GM23338 (cell line): ENCODE data around the gene SRSF3. TPM values are rescaled to one million over a fixed set of nuclear protein-coding genes. Genes with fewer than 3 reads are reported as not detected.

Source experiments
- ATAC-seq: fragments of 200-7000 bp; cut with Tn5 transposase; 3 replicates; pipeline ENCODE4 v1.9.1; 2020
- DNase-seq: peaks from one replicate; pipeline ENCODE4 v3.0.0-alpha.2; 2015; ENCODE audit warnings: low spot score
- H2AFZ ChIP-seq: fragments of 200-600 bp; sonication (generic); 2 replicates; pipeline ENCODE4 v1.8.0; 2016; ENCODE audit warnings: antibody characterized with exemption, mild to moderate bottlenecking, moderate library complexity
- H3F3A ChIP-seq: fragments of 200-600 bp; sonication (generic); replicated peaks from 2 replicates; pipeline ENCODE4 v1.8.0; 2017; ENCODE audit warnings: antibody characterized with exemption, mixed run types, low read depth
- H3K27ac ChIP-seq: fragments of 200-600 bp; sonication (generic); 2 replicates; pipeline ENCODE4 v1.6.1; 2016; ENCODE audit warnings: low read depth
- H3K27me3 ChIP-seq: fragments of 200-600 bp; sonication (generic); 2 replicates; pipeline ENCODE4 v1.8.0; 2016; ENCODE audit warnings: mild to moderate bottlenecking, mixed run types, moderate library complexity; ENCODE audit not compliant: insufficient read depth
- H3K36me3 ChIP-seq: fragments of 200-600 bp; sonication (generic); 2 replicates; pipeline ENCODE4 v1.8.0; 2016; ENCODE audit warnings: mild to moderate bottlenecking; ENCODE audit not compliant: insufficient read depth
- H3K4me1 ChIP-seq: fragments of 200-600 bp; sonication (generic); 2 replicates; pipeline ENCODE4 v1.8.0; 2016; ENCODE audit warnings: mild to moderate bottlenecking, moderate library complexity; ENCODE audit not compliant: insufficient read depth
- H3K4me2 ChIP-seq: fragments of 200-600 bp; sonication (generic); 2 replicates; pipeline ENCODE4 v1.7.1; 2017; ENCODE audit warnings: mixed run types
- H3K4me3 ChIP-seq: fragments of 200-600 bp; sonication (generic); 2 replicates; pipeline ENCODE4 v1.6.1; 2016; ENCODE audit warnings: mixed run types
- H3K79me2 ChIP-seq: fragments of 200-600 bp; sonication (generic); replicated peaks from 2 replicates; pipeline ENCODE4 v1.8.0; 2017; ENCODE audit warnings: mild to moderate bottlenecking; ENCODE audit not compliant: insufficient read depth
- H3K9me2 ChIP-seq: fragments of 200-600 bp; sonication (generic); 2 replicates; pipeline ENCODE4 v1.8.0; 2017; ENCODE audit not compliant: insufficient read depth
- H4K20me1 ChIP-seq: fragments of 200-600 bp; sonication (generic); replicated peaks from 2 replicates; pipeline ENCODE4 v1.8.0; 2017; ENCODE audit warnings: mild to moderate bottlenecking; ENCODE audit not compliant: insufficient read depth
- H3K27ac Mint-ChIP-seq: 2 replicates; pipeline ENCODE4 v1.8.0; 2020; ENCODE audit warnings: inconsistent platforms, mild to moderate bottlenecking, moderate library complexity, mixed read lengths
- H3K27me3 Mint-ChIP-seq: 3 replicates; pipeline ENCODE4 v1.8.0; 2022; ENCODE audit warnings: low read depth, mild to moderate bottlenecking, moderate library complexity, mixed read lengths, inconsistent platforms; ENCODE audit not compliant: insufficient read depth, poor library complexity
- H3K36me3 Mint-ChIP-seq: 3 replicates; pipeline ENCODE4 v1.8.0; 2021; ENCODE audit warnings: low read depth, mild to moderate bottlenecking, inconsistent platforms, moderate library complexity, mixed read lengths
- H3K4me1 Mint-ChIP-seq: 3 replicates; pipeline ENCODE4 v1.8.0; 2020; ENCODE audit warnings: mild to moderate bottlenecking, inconsistent platforms, mixed read lengths
- H3K4me3 Mint-ChIP-seq: 3 replicates; pipeline ENCODE4 v1.8.0; 2021; ENCODE audit warnings: moderate library complexity, mild to moderate bottlenecking, inconsistent platforms, mixed read lengths
- H3K9me3 Mint-ChIP-seq: 3 replicates; pipeline ENCODE4 v1.8.0; 2020; ENCODE audit warnings: moderate library complexity, mild to moderate bottlenecking, inconsistent platforms, mixed read lengths
- CTCF ChIP-seq, 2 experiments: fragments of 200-600 bp in 1 of 2; sonication (generic) in 1 of 2; conservative IDR thresholded peaks; 2 replicates each; pipeline versions ENCODE4 v1.5.1 to v1.6.1; 2016 to 2017; ENCODE audit warnings: antibody characterized with exemption in 2 of 2, low read depth in 2 of 2, mild to moderate bottlenecking in 2 of 2, moderate library complexity in 1 of 2
- EZH2 ChIP-seq: fragments of 200-600 bp; sonication (generic); IDR thresholded peaks from one replicate; pipeline ENCODE4 v1.8.0; 2017; ENCODE audit warnings: antibody characterized with exemption, mild to moderate bottlenecking, low read depth; ENCODE audit not compliant: unreplicated experiment
- EZH2phosphoT487 ChIP-seq: fragments of 200-600 bp; sonication (generic); IDR thresholded peaks from one replicate; pipeline ENCODE4 v1.8.1; 2018; ENCODE audit warnings: antibody characterized with exemption; ENCODE audit not compliant: unreplicated experiment
- JUNB ChIP-seq: IDR thresholded peaks from one replicate; pipeline ENCODE4 v1.6.1; 2016; ENCODE audit warnings: antibody characterized with exemption; ENCODE audit not compliant: unreplicated experiment
- NANOG ChIP-seq: IDR thresholded peaks from 2 replicates; pipeline ENCODE4 v1.6.1; 2016; ENCODE audit warnings: antibody characterized with exemption, borderline replicate concordance
- REST ChIP-seq: IDR thresholded peaks from one replicate; pipeline ENCODE4 v1.6.1; 2018; ENCODE audit warnings: antibody characterized with exemption; ENCODE audit not compliant: unreplicated experiment
- ZNF331 ChIP-seq: fragments of 250-450 bp; sonication (Bioruptor Pico); IDR thresholded peaks from 2 replicates; pipeline ENCODE4 v1.5.0; 2020; ENCODE audit warnings: low read depth, mild to moderate bottlenecking, moderate library complexity
- polyA plus RNA-seq: library from polyadenylated mRNA; unstranded; fragments of >200 nt; fragmentation: Nextera tagmentation; extraction: Ambion mirVana; gene quantifications from 2 replicates; pipeline ENCODE4 v1.2.1, GENCODE V29; 2016
- total RNA-seq: library from RNA; depleted of rRNA; stranded (reverse); fragments of >200 nt; shearing (Covaris generic); gene quantifications from 2 replicates; pipeline ENCODE4 v1.2.3, GENCODE V29; 2014

The SRSF3 gene
- total and polyA plus RNA-seq, 2 experiments from 2014 or later, result 436 to 655 TPM

GRCh38 chr6:36566418-36566905 lies 27.7 kb upstream of the SRSF3 start:
- Histone ChIP-seq H3K4me3 (no peak overlapping the region), H2AFZ (no peak overlapping the region), H3K79me2 (no peaks in the 10 kb centered on the region), H3F3A (no peaks in the 10 kb centered on the region), H3K4me1 (no peaks in the 10 kb centered on the region), H3K27me3 (no peaks in the 10 kb centered on the region), H3K9me2 (no peaks in the 10 kb centered on the region), H3K4me2 (no peak overlapping the region), H3K27ac (no peak overlapping the region), H4K20me1 (no peaks in the 10 kb centered on the region), H3K36me3 (no peaks in the 10 kb centered on the region)
- DNase-seq (no peak), ATAC-seq (no peak)
- Mint-ChIP-seq H3K36me3 (no peaks in the 10 kb centered on the region), H3K4me3 (no peak overlapping the region), H3K4me1 (peaks cover 2% of the 10 kb centered on the region; the same call in 1 of the 3 replicates), H3K27me3 (peaks cover 5% of the 10 kb centered on the region), H3K9me3 (0 out of 3 replicates have a peak, but pooled peaks cover 2% of the 10 kb centered on the region), H3K27ac (no peak overlapping the region)
- TF ChIP-seq EZH2, result no peak
- no peak for TF ChIP-seq CTCF (conservative IDR thresholded peaks at IDR 0.05; ENCODE audit: low read depth in 2 of 2)
- TF ChIP-seq EZH2phosphoT487, result no peak
- no peak for TF ChIP-seq REST
- TF ChIP-seq NANOG, result no peak
- TF ChIP-seq JUNB, result no peak
- TF ChIP-seq ZNF331 (CRISPR knock-in tag), result no peak

- Histone ChIP-seq H2AFZ (no peak overlapping the region), H3K79me2 (no peaks in the 10 kb centered on the region), H3K4me1 (no peaks in the 10 kb centered on the region), H3K27ac (no peak overlapping the region), H4K20me1 (no peaks in the 10 kb centered on the region), H3K9me2 (no peaks in the 10 kb centered on the region), H3F3A (no peaks in the 10 kb centered on the region), H3K4me2 (no peak overlapping the region), H3K27me3 (no peaks in the 10 kb centered on the region), H3K36me3 (no peaks in the 10 kb centered on the region), H3K4me3 (no peak overlapping the region)
- no peak overlapping the region for H3K4me3 Mint-ChIP-seq
- DNase-seq, result no peak
- H3K4me1 Mint-ChIP-seq, result 0 out of 3 replicates have a peak, but pooled peaks cover 2% of the 10 kb centered on the region
- H3K27me3 Mint-ChIP-seq, result peaks cover 2% of the 10 kb centered on the region
- H3K36me3 Mint-ChIP-seq, result no peaks in the 10 kb centered on the region
- H3K27ac Mint-ChIP-seq, result no peak overlapping the region
- ATAC-seq, result no peak
- 0 out of 3 replicates have a peak, but pooled peaks cover 5% of the 10 kb centered on the region for H3K9me3 Mint-ChIP-seq
- no peak for TF ChIP-seq EZH2
- no peak for TF ChIP-seq REST
- no peak for TF ChIP-seq EZH2phosphoT487
Observed at GRCh38 chr6:36570264-36570663, 23.9 kb upstream of the SRSF3 start.
